Hepatocyte (in vitro differentiated cells): ENCODE results near the gene TMA7.

ENCODE experiments used
- CTCF ChIP-seq: fragments of 200-600 bp; sonication (generic); IDR thresholded peaks from 2 replicates; pipeline ENCODE4 v1.5.1; 2016; ENCODE audit warnings: antibody characterized with exemption, mild to moderate bottlenecking; ENCODE audit not compliant: poor library complexity
- EZH2 ChIP-seq: fragments of 200-600 bp; sonication (generic); IDR thresholded peaks from 2 replicates; pipeline ENCODE4 v1.6.1; 2016; ENCODE audit warnings: antibody characterized with exemption, mild to moderate bottlenecking, borderline replicate concordance
- EZH2phosphoT487 ChIP-seq: fragments of 200-600 bp; sonication (generic); IDR thresholded peaks from one replicate; pipeline ENCODE4 v1.6.1; 2018; ENCODE audit warnings: antibody characterized with exemption, mild to moderate bottlenecking, low read depth, moderate library complexity; ENCODE audit not compliant: unreplicated experiment, severe bottlenecking

- no peak for TF ChIP-seq EZH2phosphoT487
- TF ChIP-seq CTCF, result no peak
- no peak for TF ChIP-seq EZH2
Observed at GRCh38 chr3:48436855-48437254, 3.2 kb upstream of the TMA7 start.
